IMR-90 (cell line): ENCODE measurements around the gene KDM3A. TPM values are rescaled to one million over a fixed set of nuclear protein-coding genes. Genes with fewer than 3 reads are reported as not detected.

ENCODE experiments used
- ATAC-seq: fragments of 200-7000 bp; cut with Tn5 transposase; 2 replicates; pipeline ENCODE4 v1.9.1; 2020; ENCODE audit warnings: low read depth, mild to moderate bottlenecking, moderate library complexity
- BruUV-seq: library from RNA; stranded (reverse); fragments of 400-500 nt; replicated peaks from 2 replicates; lab custom pipeline; 2021; lab: Mats Ljungman, UMichigan
- CTCF ChIA-PET: fragments of 300-600 bp; formaldehyde crosslinking; extraction: SDS; loops from one replicate; lab custom pipeline; 2021; ENCODE audit warnings: antibody characterized with exemption; lab: Yijun Ruan, JAX
- POLR2A ChIA-PET: fragments of 300-600 bp; sonication (Branson Sonifier 250); formaldehyde crosslinking; loops from one replicate; lab custom pipeline; 2022; ENCODE audit warnings: antibody characterized with exemption; ENCODE audit not compliant: unreplicated experiment; lab: Charles Lee
- DNase-seq: peaks from one replicate; pipeline ENCODE4 v3.0.0; 2013
- H2AFZ ChIP-seq: replicated peaks from 2 replicates; pipeline ENCODE3; 2013; ENCODE audit warnings: low read length, mild to moderate bottlenecking; ENCODE audit not compliant: poor library complexity
- H2AK5ac ChIP-seq: 2 replicates; pipeline ENCODE4 v1.6.1; 2013; ENCODE audit warnings: low read depth, low read length, inconsistent platforms
- H2AK9ac ChIP-seq: replicated peaks from 2 replicates; pipeline ENCODE3; 2013; ENCODE audit warnings: mild to moderate bottlenecking, low read depth, low read length, moderate library complexity; ENCODE audit not compliant: poor library complexity
- H2BK120ac ChIP-seq: 2 replicates; pipeline ENCODE4 v1.6.1; 2013; ENCODE audit warnings: low read depth, low read length, inconsistent platforms
- H2BK15ac ChIP-seq: 3 replicates; pipeline ENCODE4 v1.6.1; 2013; ENCODE audit warnings: low read depth, low read length, inconsistent platforms
- H2BK20ac ChIP-seq: 2 replicates; pipeline ENCODE4 v1.6.1; 2013; ENCODE audit warnings: low read depth, mild to moderate bottlenecking, inconsistent platforms, low read length, moderate library complexity
- H2BK5ac ChIP-seq: 2 replicates; pipeline ENCODE4 v1.6.1; 2013; ENCODE audit warnings: mild to moderate bottlenecking, low read depth, low read length, inconsistent platforms; ENCODE audit not compliant: poor library complexity, severe bottlenecking
- H3K14ac ChIP-seq: replicated peaks from 2 replicates; pipeline ENCODE4 v1.6.1; 2013; ENCODE audit warnings: low read depth, low read length, inconsistent platforms
- H3K18ac ChIP-seq: 2 replicates; pipeline ENCODE4 v1.6.1; 2013; ENCODE audit warnings: low read depth, low read length, control low read depth
- H3K23ac ChIP-seq: 2 replicates; pipeline ENCODE4 v1.6.1; 2013; ENCODE audit warnings: low read depth, low read length, inconsistent platforms
- H3K27ac ChIP-seq: 2 replicates; pipeline ENCODE4 v1.5.1; 2013; ENCODE audit warnings: mild to moderate bottlenecking, control low read depth, low read length; ENCODE audit not compliant: insufficient read depth
- H3K27me3 ChIP-seq: 2 replicates; pipeline ENCODE4 v1.6.1; 2013; ENCODE audit warnings: low read length; ENCODE audit not compliant: control insufficient read depth, insufficient read depth
- H3K36me3 ChIP-seq: 2 replicates; pipeline ENCODE4 v1.6.1; 2013; ENCODE audit warnings: low read length, mixed read lengths; ENCODE audit not compliant: control insufficient read depth, insufficient read depth
- H3K4ac ChIP-seq: 2 replicates; pipeline ENCODE4 v1.6.1; 2013; ENCODE audit warnings: low read depth, low read length, inconsistent platforms
- H3K4me1 ChIP-seq: 2 replicates; pipeline ENCODE4 v1.6.1; 2013; ENCODE audit warnings: low read length, mixed read lengths; ENCODE audit not compliant: control insufficient read depth, insufficient read depth
- H3K4me2 ChIP-seq: 2 replicates; pipeline ENCODE4 v1.6.1; 2013; ENCODE audit warnings: low read depth, mild to moderate bottlenecking, control low read depth, low read length, moderate library complexity
- H3K4me3 ChIP-seq: 2 replicates; pipeline ENCODE4 v1.5.1; 2013; ENCODE audit warnings: low read depth, mild to moderate bottlenecking, control low read depth, low read length, moderate library complexity; ENCODE audit not compliant: insufficient read depth
- H3K56ac ChIP-seq: 2 replicates; pipeline ENCODE4 v1.6.1; 2013; ENCODE audit warnings: low read length, inconsistent platforms; ENCODE audit not compliant: insufficient read depth; ENCODE audit errors: extremely low read depth
- H3K79me1 ChIP-seq, 2 experiments: 2 replicates each; pipeline ENCODE4 v1.6.1; 2013; ENCODE audit warnings: low read length in 2 of 2, inconsistent platforms in 1 of 2, low read depth in 1 of 2
- H3K9ac ChIP-seq: 2 replicates; pipeline ENCODE4 v1.6.1; 2013; ENCODE audit warnings: low read depth, low read length, control low read depth
- H3K9me1 ChIP-seq: 2 replicates; pipeline ENCODE4 v1.6.1; 2013; ENCODE audit warnings: low read length, inconsistent platforms; ENCODE audit not compliant: insufficient read depth
- H3K9me3 ChIP-seq: 2 replicates; pipeline ENCODE4 v1.6.1; 2013; ENCODE audit warnings: low read length; ENCODE audit not compliant: control insufficient read depth, insufficient read depth
- H4K20me1 ChIP-seq: 2 replicates; pipeline ENCODE4 v1.6.1; 2013; ENCODE audit warnings: low read length, inconsistent platforms; ENCODE audit not compliant: insufficient read depth
- H4K5ac ChIP-seq: 2 replicates; pipeline ENCODE4 v1.6.1; 2013; ENCODE audit warnings: mild to moderate bottlenecking, low read depth, low read length, control low read depth
- H4K8ac ChIP-seq, 2 experiments: 2 replicates each; pipeline ENCODE4 v1.6.1; 2013; ENCODE audit warnings: low read depth in 2 of 2, low read length in 2 of 2, control low read depth in 1 of 2, inconsistent platforms in 1 of 2
- H4K91ac ChIP-seq: 2 replicates; pipeline ENCODE4 v1.6.1; 2013; ENCODE audit warnings: low read depth, low read length, inconsistent platforms; ENCODE audit not compliant: insufficient read depth
- CEBPB ChIP-seq: IDR thresholded peaks from 2 replicates; pipeline ENCODE4 v1.6.1; 2012; ENCODE audit warnings: low read depth, low read length, improper control_type of control experiment
- MAFK ChIP-seq: IDR thresholded peaks from 2 replicates; pipeline ENCODE4 v1.6.1; 2012; ENCODE audit warnings: low read depth, low read length, improper control_type of control experiment
- WGBS, 2 experiments: methylation state at CpG; one replicate each; pipeline versions ENCODE4 v1.1.5 to v1.1.7; 2013; ENCODE audit warnings: missing lambda C conversion rate in 2 of 2; ENCODE audit not compliant: insufficient read length in 1 of 2; ENCODE audit errors: extremely low coverage in 2 of 2; 5-methylcytosine and 5-hydroxymethylcytosine counted together
- dilution Hi-C: fragments of 300-500 bp; cut with HindIII; formaldehyde crosslinking; loops from one replicate; pipeline ENCODE4 v1.14.3; 2018; ENCODE audit warnings: low sequenced_read_pairs; ENCODE audit not compliant: unreplicated experiment
- in situ Hi-C: fragments of 300-500 bp; cut with MboI; formaldehyde crosslinking; loops from 3 replicates; pipeline ENCODE4 v1.14.3; 2019; ENCODE audit warnings: low sequenced_read_pairs, inconsistent platforms, mixed read lengths
- intact Hi-C: fragments of 100-400 bp; cut with micrococcal nuclease; formaldehyde crosslinking; loops from 2 replicates; pipeline ENCODE4 v1.10.0; 2022
- polyA plus RNA-seq, 3 experiments: library from polyadenylated mRNA; depleted of rRNA; stranded (reverse); fragments of >200 nt; gene quantifications; 2 replicates each; pipeline ENCODE4 v1.2.3, GENCODE V29; 2012; ENCODE audit warnings: low replicate concordance in 1 of 3
- total RNA-seq: library from RNA; depleted of rRNA; stranded (reverse); fragments of >200 nt; gene quantifications from 2 replicates; pipeline ENCODE4 v1.2.3, GENCODE V29; 2012

Gene KDM3A
- total and polyA plus RNA-seq, 2 of the 4 experiments (the other 2 are of a cell fraction): 24.8 to 33.3 TPM

DNA sequence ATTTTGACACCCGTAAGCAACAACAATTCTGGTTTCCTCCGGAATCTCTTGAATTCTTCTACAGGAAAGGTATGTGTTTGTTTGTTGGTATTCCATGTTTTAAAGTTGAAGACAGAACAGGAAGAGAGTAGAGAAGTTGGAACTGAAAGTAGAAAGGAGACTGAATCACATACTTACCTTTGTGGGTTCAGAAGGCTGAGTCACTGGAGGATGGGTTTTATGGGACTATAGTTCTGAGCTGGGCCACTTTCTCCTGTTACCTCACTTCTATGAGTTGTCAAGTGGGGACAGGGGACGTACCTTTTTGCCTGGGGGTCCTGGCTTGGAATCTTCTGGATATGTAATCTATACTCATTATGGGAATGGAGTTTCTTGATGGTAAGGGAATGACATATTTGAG, 40.9 kb downstream of the KDM3A start:
- in situ Hi-C loops: no loop called here
- no peak overlapping the region for H3K23ac ChIP-seq
- H4K5ac ChIP-seq: no peak overlapping the region
- no peak overlapping the region for H3K27ac ChIP-seq
- BruUV-seq: no TSS peak
- H2BK20ac ChIP-seq: no peak overlapping the region
- no peaks in the 10 kb centered on the region for H3K27me3 ChIP-seq
- peaks cover 9% of the 10 kb centered on the region for H4K20me1 ChIP-seq
- no peaks in the 10 kb centered on the region for H3K9me3 ChIP-seq
- no peak overlapping the region for H4K91ac ChIP-seq
- no CpG with 5 or more reads among the region's 3 CpGs for WGBS, 2 experiments
- ChIA-PET CTCF (no interaction called here), POLR2A (no interaction called here)
- H3K36me3 ChIP-seq: peaks cover 66% of the 10 kb centered on the region
- no peak for TF ChIP-seq MAFK
- TF ChIP-seq CEBPB: no peak
- no peak overlapping the region for H3K14ac ChIP-seq
- DNase-seq: peak; percentile 18
- H3K56ac ChIP-seq: no peak overlapping the region
- H2AK9ac ChIP-seq: no peak overlapping the region
- no peak for ATAC-seq
- intact Hi-C loops: no loop called here
- no peak overlapping the region for H2AFZ ChIP-seq
- no peaks in the 10 kb centered on the region; the same call in 1 of the 2 replicates for H3K4me1 ChIP-seq
- dilution Hi-C loops: no loop called here
- peaks cover 22 to 33% of the 10 kb centered on the region in 2 experiments; a peak in 3 of 4 replicates for H3K79me1 ChIP-seq
- no peak overlapping the region for H2BK120ac ChIP-seq
- peaks cover 5% of the 10 kb centered on the region for H3K9me1 ChIP-seq
- H2BK5ac ChIP-seq: no peak overlapping the region
- no peak overlapping the region for H3K9ac ChIP-seq
- H3K4ac ChIP-seq: no peak overlapping the region
- no peak overlapping the region for H2BK15ac ChIP-seq
- H4K8ac ChIP-seq: no peak overlapping the region
- H3K4me2 ChIP-seq: no peak overlapping the region
- H2AK5ac ChIP-seq: no peak overlapping the region
- H3K18ac ChIP-seq: no peak overlapping the region
- H3K4me3 ChIP-seq: no peak overlapping the region
